OCI-LY7 (cell line): ENCODE measurements around the gene UNC13A.

ENCODE experiments used
- EZH2phosphoT487 ChIP-seq: fragments of 200-600 bp; sonication (generic); IDR thresholded peaks from 2 replicates; pipeline ENCODE4 v1.6.1; 2018; ENCODE audit warnings: low read depth, borderline replicate concordance, mild to moderate bottlenecking, mixed run types, antibody characterized with exemption, low read length, moderate library complexity, mixed read lengths
- TF ChIP-seq, protein P1 (sequence below): fragments of 200-600 bp; sonication (generic); conservative IDR thresholded peaks from 2 replicates; pipeline ENCODE4 v1.5.1; 2014; ENCODE audit warnings: mild to moderate bottlenecking, antibody characterized with exemption, low read length, moderate library complexity, mixed read lengths

DNA sequence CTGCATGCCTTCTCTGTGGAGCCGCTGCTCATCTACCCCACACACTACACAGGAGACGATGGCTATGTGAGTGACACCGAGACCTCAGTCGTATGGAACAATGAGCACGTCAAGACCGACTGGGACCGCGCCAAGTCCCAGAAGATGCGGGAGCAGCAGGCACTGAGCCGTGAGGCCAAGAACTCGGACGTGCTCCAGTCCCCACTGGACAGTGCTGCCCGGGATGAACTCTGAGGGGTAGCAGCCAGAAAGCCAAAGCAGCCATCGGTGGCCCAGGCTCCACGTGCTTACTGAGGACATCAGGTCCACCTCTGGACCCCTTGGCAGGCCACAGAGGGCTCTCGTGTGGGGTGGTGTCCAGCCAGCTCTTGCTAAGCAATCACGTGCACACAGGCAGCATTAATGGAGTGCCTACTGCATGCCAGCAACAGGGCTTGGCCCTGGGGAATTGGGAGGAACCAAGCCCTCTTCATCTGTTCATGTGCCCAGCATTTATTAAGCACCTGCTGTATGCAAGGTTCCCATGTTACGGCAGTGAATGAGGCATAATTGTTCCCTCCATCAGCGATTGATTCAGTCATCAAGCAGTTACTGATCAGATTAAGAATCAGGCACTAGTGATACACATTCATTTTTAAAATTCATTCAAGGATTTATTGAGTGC is 106.8 kb downstream of the UNC13A start:
- TF ChIP-seq, protein P1, sequence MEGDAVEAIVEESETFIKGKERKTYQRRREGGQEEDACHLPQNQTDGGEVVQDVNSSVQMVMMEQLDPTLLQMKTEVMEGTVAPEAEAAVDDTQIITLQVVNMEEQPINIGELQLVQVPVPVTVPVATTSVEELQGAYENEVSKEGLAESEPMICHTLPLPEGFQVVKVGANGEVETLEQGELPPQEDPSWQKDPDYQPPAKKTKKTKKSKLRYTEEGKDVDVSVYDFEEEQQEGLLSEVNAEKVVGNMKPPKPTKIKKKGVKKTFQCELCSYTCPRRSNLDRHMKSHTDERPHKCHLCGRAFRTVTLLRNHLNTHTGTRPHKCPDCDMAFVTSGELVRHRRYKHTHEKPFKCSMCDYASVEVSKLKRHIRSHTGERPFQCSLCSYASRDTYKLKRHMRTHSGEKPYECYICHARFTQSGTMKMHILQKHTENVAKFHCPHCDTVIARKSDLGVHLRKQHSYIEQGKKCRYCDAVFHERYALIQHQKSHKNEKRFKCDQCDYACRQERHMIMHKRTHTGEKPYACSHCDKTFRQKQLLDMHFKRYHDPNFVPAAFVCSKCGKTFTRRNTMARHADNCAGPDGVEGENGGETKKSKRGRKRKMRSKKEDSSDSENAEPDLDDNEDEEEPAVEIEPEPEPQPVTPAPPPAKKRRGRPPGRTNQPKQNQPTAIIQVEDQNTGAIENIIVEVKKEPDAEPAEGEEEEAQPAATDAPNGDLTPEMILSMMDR, result no peak
- no peak for TF ChIP-seq EZH2phosphoT487
